Thoracic aorta (tissue), 2 donors: ENCODE data around the gene PKP1. TPM values are rescaled to one million over a fixed set of nuclear protein-coding genes. Genes with fewer than 3 reads are reported as not detected.
"Not testable (repeated sequence)": the region's sequence is repeated elsewhere in the genome, so short reads cannot be mapped to it uniquely, and the experiment has no call there.

Experiments used
- ATAC-seq: fragments of 150-250 bp; one replicate; pipeline ENCODE4 v1.8.0; 2017; ENCODE audit warnings: low read depth; ENCODE audit not compliant: insufficient number of reproducible peaks, low FRiP score
- DNase-seq: peaks from one replicate; pipeline ENCODE4 v3.0.0-alpha.2; 2020; ENCODE audit warnings: low spot score
- H3K27ac ChIP-seq, 2 donors: fragments of 200-600 bp; sonication (generic); 1 replicate in 1 of 2; 2 replicates in 1 of 2; pipeline ENCODE4 v1.5.1; 2016; ENCODE audit warnings: mild to moderate bottlenecking in 2 of 2, moderate library complexity in 2 of 2
- H3K27me3 ChIP-seq: fragments of 200-600 bp; sonication (generic); replicated peaks from 2 replicates; pipeline ENCODE4 v1.6.0; 2016; ENCODE audit warnings: mild to moderate bottlenecking; ENCODE audit not compliant: insufficient read depth
- H3K36me3 ChIP-seq: fragments of 200-600 bp; sonication (generic); one replicate; pipeline ENCODE4 v1.5.1; 2016
- H3K4me1 ChIP-seq, 2 donors: fragments of 200-600 bp; sonication (generic); 1 replicate in 1 of 2; 2 replicates in 1 of 2; pipeline versions ENCODE4 v1.5.1 to v1.6.0; 2016; ENCODE audit warnings: low read depth in 2 of 2, mild to moderate bottlenecking in 1 of 2; ENCODE audit not compliant: control insufficient read depth in 1 of 2
- H3K4me3 ChIP-seq: fragments of 200-600 bp; sonication (generic); 2 replicates; pipeline ENCODE4 v1.5.1; 2016; ENCODE audit warnings: mild to moderate bottlenecking
- H3K9me3 ChIP-seq: fragments of 200-600 bp; sonication (generic); 2 replicates; pipeline ENCODE4 v1.5.1; 2016
- total RNA-seq, 2 donors: library from RNA; depleted of rRNA; stranded (reverse); fragments of >200 nt; gene quantifications; one replicate each; pipeline versions ENCODE4 v1.1.0 to v1.2.3, GENCODE V29; 2016
- TF ChIP-seq, protein P1 (sequence below): fragments of 200-600 bp; sonication (generic); IDR thresholded peaks from one replicate; pipeline ENCODE4 v1.5.1; 2019; ENCODE audit warnings: antibody characterized with exemption

PKP1 gene, protein sequence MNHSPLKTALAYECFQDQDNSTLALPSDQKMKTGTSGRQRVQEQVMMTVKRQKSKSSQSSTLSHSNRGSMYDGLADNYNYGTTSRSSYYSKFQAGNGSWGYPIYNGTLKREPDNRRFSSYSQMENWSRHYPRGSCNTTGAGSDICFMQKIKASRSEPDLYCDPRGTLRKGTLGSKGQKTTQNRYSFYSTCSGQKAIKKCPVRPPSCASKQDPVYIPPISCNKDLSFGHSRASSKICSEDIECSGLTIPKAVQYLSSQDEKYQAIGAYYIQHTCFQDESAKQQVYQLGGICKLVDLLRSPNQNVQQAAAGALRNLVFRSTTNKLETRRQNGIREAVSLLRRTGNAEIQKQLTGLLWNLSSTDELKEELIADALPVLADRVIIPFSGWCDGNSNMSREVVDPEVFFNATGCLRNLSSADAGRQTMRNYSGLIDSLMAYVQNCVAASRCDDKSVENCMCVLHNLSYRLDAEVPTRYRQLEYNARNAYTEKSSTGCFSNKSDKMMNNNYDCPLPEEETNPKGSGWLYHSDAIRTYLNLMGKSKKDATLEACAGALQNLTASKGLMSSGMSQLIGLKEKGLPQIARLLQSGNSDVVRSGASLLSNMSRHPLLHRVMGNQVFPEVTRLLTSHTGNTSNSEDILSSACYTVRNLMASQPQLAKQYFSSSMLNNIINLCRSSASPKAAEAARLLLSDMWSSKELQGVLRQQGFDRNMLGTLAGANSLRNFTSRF
- under 1 TPM in 1 of 2 donors, not detected in 1; 0.54 TPM for total RNA-seq

DNA sequence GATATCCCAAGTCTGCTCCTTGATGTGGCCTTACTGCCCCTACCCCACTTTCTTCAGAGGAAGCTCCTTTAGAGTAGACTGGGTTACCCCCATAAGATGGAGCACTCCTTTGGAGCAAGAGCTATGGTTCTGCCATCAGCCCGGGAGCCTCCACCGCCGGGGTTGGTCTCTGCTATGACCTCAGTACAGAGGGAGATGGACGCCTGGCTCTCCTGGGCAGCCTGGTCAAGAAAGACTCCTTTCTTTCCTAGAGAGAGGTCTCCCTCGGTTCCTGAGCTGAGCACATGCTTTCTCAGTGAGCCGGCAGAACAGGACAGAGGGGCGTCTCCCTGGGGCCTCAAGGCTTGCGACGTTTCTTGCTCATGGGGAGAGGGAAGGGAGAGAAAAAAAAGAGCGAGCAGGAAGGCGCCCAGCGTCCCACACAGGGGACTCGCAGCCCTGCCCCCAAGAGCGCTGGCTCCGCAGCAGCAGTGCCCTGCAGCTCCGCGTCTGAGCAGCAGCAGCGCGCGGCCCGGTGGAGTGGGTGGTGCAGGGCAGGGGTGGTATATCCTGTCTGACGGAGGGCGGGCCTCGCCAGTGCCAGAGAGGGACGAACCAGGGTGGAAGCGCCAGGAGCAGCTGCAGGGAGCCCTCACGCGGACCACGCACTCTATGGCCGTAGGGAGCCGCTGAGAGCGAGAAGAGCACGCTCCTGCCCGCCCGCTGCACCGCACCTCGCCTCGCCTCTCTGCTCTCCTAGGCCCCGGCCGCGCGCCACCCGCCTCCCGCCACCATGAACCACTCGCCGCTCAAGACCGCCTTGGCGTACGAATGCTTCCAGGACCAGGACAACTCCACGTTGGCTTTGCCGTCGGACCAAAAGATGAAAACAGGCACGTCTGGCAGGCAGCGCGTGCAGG is at the start of gene PKP1:
Gene PKP1 (plus strand): TSS at position 576 of the 899 bp plus-strand sequence. CDS start 197 bp downstream, at position 773.
- Histone ChIP-seq H3K9me3 (no peaks in the 10 kb centered on the region), H3K4me1 (peaks cover 0 to 8% of the 10 kb centered on the region in 2 donors), H3K27me3 (no peaks in the 10 kb centered on the region), H3K4me3 (peak within 1 kb of the TSS; percentile 54), H3K27ac (no peak within 1 kb of the TSS), H3K36me3 (no peaks in the 10 kb centered on the region)
- no peak for DNase-seq
- ATAC-seq, result no peak
- TF ChIP-seq, protein P1, sequence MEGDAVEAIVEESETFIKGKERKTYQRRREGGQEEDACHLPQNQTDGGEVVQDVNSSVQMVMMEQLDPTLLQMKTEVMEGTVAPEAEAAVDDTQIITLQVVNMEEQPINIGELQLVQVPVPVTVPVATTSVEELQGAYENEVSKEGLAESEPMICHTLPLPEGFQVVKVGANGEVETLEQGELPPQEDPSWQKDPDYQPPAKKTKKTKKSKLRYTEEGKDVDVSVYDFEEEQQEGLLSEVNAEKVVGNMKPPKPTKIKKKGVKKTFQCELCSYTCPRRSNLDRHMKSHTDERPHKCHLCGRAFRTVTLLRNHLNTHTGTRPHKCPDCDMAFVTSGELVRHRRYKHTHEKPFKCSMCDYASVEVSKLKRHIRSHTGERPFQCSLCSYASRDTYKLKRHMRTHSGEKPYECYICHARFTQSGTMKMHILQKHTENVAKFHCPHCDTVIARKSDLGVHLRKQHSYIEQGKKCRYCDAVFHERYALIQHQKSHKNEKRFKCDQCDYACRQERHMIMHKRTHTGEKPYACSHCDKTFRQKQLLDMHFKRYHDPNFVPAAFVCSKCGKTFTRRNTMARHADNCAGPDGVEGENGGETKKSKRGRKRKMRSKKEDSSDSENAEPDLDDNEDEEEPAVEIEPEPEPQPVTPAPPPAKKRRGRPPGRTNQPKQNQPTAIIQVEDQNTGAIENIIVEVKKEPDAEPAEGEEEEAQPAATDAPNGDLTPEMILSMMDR, result no peak

DNA sequence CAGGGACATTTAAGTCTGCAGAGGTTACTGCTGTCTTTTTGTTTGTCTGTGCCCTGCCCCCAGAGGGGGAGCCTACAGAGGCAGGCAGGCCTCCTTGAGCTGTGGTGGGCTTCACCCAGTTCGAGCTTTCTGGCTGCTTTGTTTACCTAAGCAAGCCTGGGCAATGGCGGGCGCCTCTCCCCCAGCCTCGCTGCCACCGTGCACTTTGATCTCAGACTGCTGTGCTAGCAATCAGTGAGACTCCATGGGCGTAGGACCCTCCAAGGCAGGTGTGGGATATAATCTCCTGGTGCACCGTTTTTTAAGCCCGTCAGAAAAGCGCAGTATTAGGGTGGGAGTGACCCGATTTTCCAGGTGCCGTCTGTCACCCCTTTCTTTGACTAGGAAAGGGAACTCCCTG is 43.7 kb upstream of the PKP1 start:
- not testable (repeated sequence) for H3K4me1 ChIP-seq, H3K27me3 ChIP-seq, ATAC-seq, DNase-seq, H3K36me3 ChIP-seq, H3K9me3 ChIP-seq, H3K27ac ChIP-seq, H3K4me3 ChIP-seq

DNA sequence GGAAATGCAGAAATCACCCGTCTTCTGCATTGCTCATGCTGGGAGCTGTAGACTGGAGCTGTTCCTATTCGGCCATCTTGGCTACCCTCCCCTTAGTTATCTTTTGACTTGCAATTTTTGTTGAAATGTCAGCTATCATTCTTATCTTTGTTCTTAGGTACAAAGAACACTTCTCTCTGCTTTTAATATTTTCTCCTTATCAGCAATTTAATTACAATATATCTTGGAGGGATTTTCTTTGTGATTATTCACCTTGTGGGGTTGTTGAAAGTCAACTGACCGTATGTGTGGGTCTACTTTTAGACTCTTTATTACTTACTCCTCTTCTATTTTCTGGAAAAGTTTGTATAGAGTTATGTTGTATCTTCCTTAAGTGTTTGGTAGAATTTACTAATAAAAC is 43.1 kb upstream of the PKP1 start:
- Histone ChIP-seq H3K4me3 (no peak overlapping the region), H3K9me3 (no peaks in the 10 kb centered on the region), H3K27ac (no peak overlapping the region), H3K4me1 (no peaks in the 10 kb centered on the region), H3K36me3 (no peaks in the 10 kb centered on the region), H3K27me3 (no peaks in the 10 kb centered on the region)
- DNase-seq, result no peak
- TF ChIP-seq, protein P1, result no peak
- no peak for ATAC-seq

DNA sequence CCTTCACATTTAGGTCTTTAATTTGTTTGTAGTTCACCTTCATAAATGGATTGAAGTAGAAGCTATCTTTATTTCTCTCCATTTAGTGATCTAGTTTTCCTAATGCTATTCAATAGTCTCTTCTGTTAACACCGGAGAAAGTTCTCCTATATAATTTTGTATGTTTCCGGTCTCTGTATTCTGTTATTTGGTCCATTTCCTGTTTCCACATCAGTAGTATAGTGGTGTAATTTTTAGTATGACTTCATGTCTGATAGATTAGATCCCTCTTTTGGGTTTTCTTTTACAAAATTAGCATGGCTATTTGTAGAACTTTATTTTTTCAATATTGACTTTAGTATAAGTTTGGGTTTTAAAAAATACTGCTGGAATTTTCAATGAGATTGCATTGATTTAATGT is 41.6 kb upstream of the PKP1 start:
- Histone ChIP-seq H3K27ac (no peak overlapping the region), H3K4me1 (no peaks in the 10 kb centered on the region), H3K4me3 (no peak overlapping the region), H3K9me3 (no peaks in the 10 kb centered on the region), H3K27me3 (no peaks in the 10 kb centered on the region), H3K36me3 (no peaks in the 10 kb centered on the region)
- DNase-seq (no peak), ATAC-seq (no peak)
- TF ChIP-seq, protein P1, result no peak

DNA sequence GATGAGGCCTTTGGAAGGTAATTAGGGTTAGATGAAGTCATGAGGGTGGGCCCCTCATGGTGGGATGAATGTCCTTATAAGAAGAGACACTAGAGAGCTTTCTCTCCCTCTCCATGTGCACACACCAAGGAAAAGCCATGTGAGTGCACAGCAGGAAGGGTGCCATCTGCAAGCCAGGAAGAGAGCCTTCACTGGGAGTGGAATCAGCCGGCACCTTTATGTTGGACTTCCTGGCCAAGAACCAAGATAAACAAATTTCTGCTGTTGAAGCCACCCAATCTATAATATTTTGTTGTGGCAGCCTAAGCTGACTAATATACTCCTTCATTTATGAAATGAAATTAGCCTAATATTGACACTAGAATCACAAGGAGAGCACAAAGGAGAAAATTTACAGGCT is 38.2 kb upstream of the PKP1 start:
- no peaks in the 10 kb centered on the region for H3K9me3 ChIP-seq
- H3K36me3 ChIP-seq, result no peaks in the 10 kb centered on the region
- DNase-seq, result no peak
- H3K27ac ChIP-seq, result no peak overlapping the region
- no peaks in the 10 kb centered on the region for H3K4me1 ChIP-seq
- TF ChIP-seq, protein P1, result no peak
- no peak overlapping the region for H3K4me3 ChIP-seq
- no peak for ATAC-seq
- H3K27me3 ChIP-seq, result no peaks in the 10 kb centered on the region
